Measurements from ENCODE around the gene HOXD10.

- TF ChIP-seq, protein P1, sequence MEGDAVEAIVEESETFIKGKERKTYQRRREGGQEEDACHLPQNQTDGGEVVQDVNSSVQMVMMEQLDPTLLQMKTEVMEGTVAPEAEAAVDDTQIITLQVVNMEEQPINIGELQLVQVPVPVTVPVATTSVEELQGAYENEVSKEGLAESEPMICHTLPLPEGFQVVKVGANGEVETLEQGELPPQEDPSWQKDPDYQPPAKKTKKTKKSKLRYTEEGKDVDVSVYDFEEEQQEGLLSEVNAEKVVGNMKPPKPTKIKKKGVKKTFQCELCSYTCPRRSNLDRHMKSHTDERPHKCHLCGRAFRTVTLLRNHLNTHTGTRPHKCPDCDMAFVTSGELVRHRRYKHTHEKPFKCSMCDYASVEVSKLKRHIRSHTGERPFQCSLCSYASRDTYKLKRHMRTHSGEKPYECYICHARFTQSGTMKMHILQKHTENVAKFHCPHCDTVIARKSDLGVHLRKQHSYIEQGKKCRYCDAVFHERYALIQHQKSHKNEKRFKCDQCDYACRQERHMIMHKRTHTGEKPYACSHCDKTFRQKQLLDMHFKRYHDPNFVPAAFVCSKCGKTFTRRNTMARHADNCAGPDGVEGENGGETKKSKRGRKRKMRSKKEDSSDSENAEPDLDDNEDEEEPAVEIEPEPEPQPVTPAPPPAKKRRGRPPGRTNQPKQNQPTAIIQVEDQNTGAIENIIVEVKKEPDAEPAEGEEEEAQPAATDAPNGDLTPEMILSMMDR (IDR thresholded peaks at IDR 0.05): no peak
- TF ChIP-seq POLR2A (IDR thresholded peaks at IDR 0.05) (no peak), POLR2AphosphoS5 (IDR thresholded peaks at IDR 0.05) (no peak)
Observed at GRCh38 chr2:176075481-176075880, 41.1 kb upstream of the HOXD10 start.
